ENCODE measurements around the gene ETFRF1. TPM values are rescaled to one million over a fixed set of nuclear protein-coding genes. Genes with fewer than 3 reads are reported as not detected.

ETFRF1 gene
- total and polyA plus RNA-seq, 2 experiments from 2014 or later = 35.2 to 48.3 TPM

DNA sequence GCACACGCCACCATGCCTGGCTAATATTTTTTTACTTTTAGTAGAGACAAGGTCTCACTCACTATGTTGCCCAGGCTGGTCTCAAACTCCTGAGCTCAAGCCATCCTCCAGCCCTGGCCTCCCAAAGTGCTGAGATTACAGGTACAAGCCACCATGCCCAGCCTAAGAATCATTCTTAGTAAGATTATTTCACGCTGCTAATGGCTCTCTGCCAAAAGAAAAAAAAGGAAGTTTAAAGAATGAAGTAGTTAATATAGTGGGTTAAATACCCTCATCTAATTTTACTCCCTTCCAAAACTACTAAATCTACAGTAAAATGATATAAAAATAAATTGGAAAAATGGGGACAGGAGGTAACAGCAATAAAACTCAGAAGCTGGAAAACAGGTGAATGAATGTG is 2.6 kb downstream of the ETFRF1 start:
- Histone ChIP-seq H2AFZ (no peak overlapping the region), H3K36me3 (replicated peaks; ENCODE audit: insufficient read depth, low read depth) (no peaks in the 10 kb centered on the region), H3K79me2 (peaks cover 22% of the 10 kb centered on the region), H4K20me1 (ENCODE audit: insufficient read depth, poor library complexity, severe bottlenecking) (no peaks in the 10 kb centered on the region), H3K27me3 (no peaks in the 10 kb centered on the region), H3K4me2 (no peak overlapping the region), H3K9me3 (ENCODE audit: low read depth) (no peaks in the 10 kb centered on the region), H3K4me1 (ENCODE audit: insufficient read depth) (peaks cover 9% of the 10 kb centered on the region), H3K27ac (no peak overlapping the region), H3K4me3 (no peak overlapping the region), H3K9me2 (replicated peaks; ENCODE audit: insufficient read depth) (no peaks in the 10 kb centered on the region)
- WGBS (ENCODE audit: low lambda C conversion rate, missing lambda C conversion rate) = 95% methylated on average over 2 of the region's 2 CpGs
- DNase-seq (ENCODE audit: low spot score) = no peak
- TF ChIP-seq EZH2phosphoT487 (IDR thresholded peaks at IDR 0.05; ENCODE audit: low read depth, severe bottlenecking, unreplicated experiment) = no peak
- TF ChIP-seq EZH2 (IDR thresholded peaks at IDR 0.05; ENCODE audit: borderline replicate concordance) = no peak
- TF ChIP-seq, protein P1, sequence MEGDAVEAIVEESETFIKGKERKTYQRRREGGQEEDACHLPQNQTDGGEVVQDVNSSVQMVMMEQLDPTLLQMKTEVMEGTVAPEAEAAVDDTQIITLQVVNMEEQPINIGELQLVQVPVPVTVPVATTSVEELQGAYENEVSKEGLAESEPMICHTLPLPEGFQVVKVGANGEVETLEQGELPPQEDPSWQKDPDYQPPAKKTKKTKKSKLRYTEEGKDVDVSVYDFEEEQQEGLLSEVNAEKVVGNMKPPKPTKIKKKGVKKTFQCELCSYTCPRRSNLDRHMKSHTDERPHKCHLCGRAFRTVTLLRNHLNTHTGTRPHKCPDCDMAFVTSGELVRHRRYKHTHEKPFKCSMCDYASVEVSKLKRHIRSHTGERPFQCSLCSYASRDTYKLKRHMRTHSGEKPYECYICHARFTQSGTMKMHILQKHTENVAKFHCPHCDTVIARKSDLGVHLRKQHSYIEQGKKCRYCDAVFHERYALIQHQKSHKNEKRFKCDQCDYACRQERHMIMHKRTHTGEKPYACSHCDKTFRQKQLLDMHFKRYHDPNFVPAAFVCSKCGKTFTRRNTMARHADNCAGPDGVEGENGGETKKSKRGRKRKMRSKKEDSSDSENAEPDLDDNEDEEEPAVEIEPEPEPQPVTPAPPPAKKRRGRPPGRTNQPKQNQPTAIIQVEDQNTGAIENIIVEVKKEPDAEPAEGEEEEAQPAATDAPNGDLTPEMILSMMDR (IDR thresholded peaks at IDR 0.05; ENCODE audit: poor library complexity) = no peak

GRCh38 chr12:25200703-25201102 is 5.7 kb downstream of the ETFRF1 start:
- Histone ChIP-seq H3K36me3 (replicated peaks; ENCODE audit: insufficient read depth, low read depth) (no peaks in the 10 kb centered on the region), H3K4me3 (no peak overlapping the region), H3K79me2 (peaks cover 22% of the 10 kb centered on the region), H3K4me1 (ENCODE audit: insufficient read depth) (peaks cover 9% of the 10 kb centered on the region), H3K9me3 (ENCODE audit: low read depth) (no peaks in the 10 kb centered on the region), H2AFZ (no peak overlapping the region), H3K4me2 (no peak overlapping the region), H3K27me3 (no peaks in the 10 kb centered on the region), H4K20me1 (ENCODE audit: insufficient read depth, poor library complexity, severe bottlenecking) (no peaks in the 10 kb centered on the region), H3K9me2 (replicated peaks; ENCODE audit: insufficient read depth) (no peaks in the 10 kb centered on the region), H3K27ac (no peak overlapping the region)
- TF ChIP-seq EZH2phosphoT487 (IDR thresholded peaks at IDR 0.05; ENCODE audit: low read depth, severe bottlenecking, unreplicated experiment) = no peak
- no peak for TF ChIP-seq EZH2 (IDR thresholded peaks at IDR 0.05; ENCODE audit: borderline replicate concordance)
- TF ChIP-seq, protein P1 (IDR thresholded peaks at IDR 0.05; ENCODE audit: poor library complexity) = no peak
- 89% methylated on average over 1 of the region's 1 CpG for WGBS (ENCODE audit: low lambda C conversion rate, missing lambda C conversion rate)
- no peak for DNase-seq (ENCODE audit: low spot score)

GRCh38 chr12:25202137-25202536 is 7.1 kb downstream of the ETFRF1 start:
- Histone ChIP-seq H3K4me2 (no peak overlapping the region), H3K36me3 (replicated peaks; ENCODE audit: insufficient read depth, low read depth) (no peaks in the 10 kb centered on the region), H3K27me3 (no peaks in the 10 kb centered on the region), H3K79me2 (peaks cover 11% of the 10 kb centered on the region), H3K27ac (no peak overlapping the region), H3K4me1 (ENCODE audit: insufficient read depth) (no peaks in the 10 kb centered on the region), H3K9me3 (ENCODE audit: low read depth) (no peaks in the 10 kb centered on the region), H2AFZ (no peak overlapping the region), H3K4me3 (no peak overlapping the region), H3K9me2 (replicated peaks; ENCODE audit: insufficient read depth) (no peaks in the 10 kb centered on the region), H4K20me1 (ENCODE audit: insufficient read depth, poor library complexity, severe bottlenecking) (no peaks in the 10 kb centered on the region)
- no peak for DNase-seq (ENCODE audit: low spot score)
- WGBS (ENCODE audit: low lambda C conversion rate, missing lambda C conversion rate) = 94% methylated on average over 2 of the region's 2 CpGs
- TF ChIP-seq EZH2 (IDR thresholded peaks at IDR 0.05; ENCODE audit: borderline replicate concordance) = no peak
- TF ChIP-seq EZH2phosphoT487 (IDR thresholded peaks at IDR 0.05; ENCODE audit: low read depth, severe bottlenecking, unreplicated experiment) = no peak
- TF ChIP-seq, protein P1 (IDR thresholded peaks at IDR 0.05; ENCODE audit: poor library complexity) = no peak

- Histone ChIP-seq H3K4me1 (ENCODE audit: insufficient read depth) (no peaks in the 10 kb centered on the region), H2AFZ (no peak overlapping the region), H3K79me2 (peaks cover 2% of the 10 kb centered on the region), H3K4me2 (no peak overlapping the region), H3K4me3 (no peak overlapping the region), H3K36me3 (replicated peaks; ENCODE audit: insufficient read depth, low read depth) (no peaks in the 10 kb centered on the region), H3K27ac (peak overlapping the region; percentile 20), H4K20me1 (ENCODE audit: insufficient read depth, poor library complexity, severe bottlenecking) (no peaks in the 10 kb centered on the region), H3K27me3 (no peaks in the 10 kb centered on the region), H3K9me3 (ENCODE audit: low read depth) (no peaks in the 10 kb centered on the region), H3K9me2 (replicated peaks; ENCODE audit: insufficient read depth) (no peaks in the 10 kb centered on the region)
- DNase-seq (ENCODE audit: low spot score) = no peak
- TF ChIP-seq, protein P1 (IDR thresholded peaks at IDR 0.05; ENCODE audit: poor library complexity) = no peak
- TF ChIP-seq EZH2 (IDR thresholded peaks at IDR 0.05; ENCODE audit: borderline replicate concordance) (no peak), EZH2phosphoT487 (IDR thresholded peaks at IDR 0.05; ENCODE audit: low read depth, severe bottlenecking, unreplicated experiment) (no peak)
- 95% methylated on average over 6 of the region's 6 CpGs for WGBS (ENCODE audit: low lambda C conversion rate, missing lambda C conversion rate)
These were observed 12.4 kb downstream of the ETFRF1 start for GRCh38 chr12:25207411-25207810.

Measured in hepatocyte (in vitro differentiated cells).